ENCODE measurements around the gene TNC.

DNA sequence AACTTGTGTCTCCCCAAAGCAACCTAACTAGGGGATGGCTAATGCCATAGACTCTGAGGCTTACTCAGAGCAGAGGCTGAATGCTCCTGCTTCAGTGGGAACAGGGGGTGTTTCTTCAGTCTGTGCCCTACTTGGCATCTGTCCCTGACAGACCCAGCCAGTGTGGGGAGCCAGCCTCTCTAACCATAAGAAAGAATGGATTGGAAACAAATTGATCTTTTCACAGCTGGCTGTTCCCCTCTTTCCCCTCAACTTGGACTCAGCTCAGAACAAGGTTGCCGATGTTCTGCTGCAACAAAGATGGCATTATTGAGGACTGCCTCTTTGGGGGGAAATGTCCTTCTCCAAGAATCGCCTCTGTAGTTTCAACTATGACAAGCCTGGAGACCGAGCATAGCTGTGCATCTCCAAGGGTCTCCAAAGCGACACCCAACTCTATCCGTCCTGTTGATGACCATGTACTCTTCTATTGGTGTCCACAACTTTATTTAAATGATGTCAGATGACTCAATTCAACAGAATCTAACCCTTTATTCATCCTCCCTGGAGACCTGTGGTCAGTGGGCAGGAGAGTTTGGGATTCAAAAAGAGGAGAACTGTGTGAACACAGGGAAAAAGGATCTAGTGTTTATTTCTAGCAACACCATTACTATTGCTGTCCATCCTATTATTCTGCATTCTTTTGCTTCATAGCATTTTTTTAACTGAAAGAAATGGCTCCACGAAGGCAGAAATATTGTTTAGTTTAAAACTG lies 24.7 kb upstream of the TNC start:
- no peak for TF ChIP-seq CTCF (IDR thresholded peaks at IDR 0.05)
- TF ChIP-seq POLR2A (IDR thresholded peaks at IDR 0.05), result no peak
- TF ChIP-seq EP300 (IDR thresholded peaks at IDR 0.05), result no peak
